Stomach (tissue), 9 donors: ENCODE measurements around the gene WDR70. TPM values are rescaled to one million over a fixed set of nuclear protein-coding genes. Genes with fewer than 3 reads are reported as not detected.
"Not testable (repeated sequence)": the region's sequence is repeated elsewhere in the genome, so short reads cannot be mapped to it uniquely, and the experiment has no call there.

Source experiments
- DNase-seq, 2 donors: peaks; one replicate each; pipeline versions ENCODE4 v3.0.0 to v3.0.0-alpha.2; 2013 to 2019
- H3K27ac ChIP-seq, 5 donors: fragments of 200-600 bp in 4 of 5; sonication (generic) in 4 of 5; one replicate each; pipeline ENCODE4 v1.5.1; 2013 to 2019; ENCODE audit warnings: mild to moderate bottlenecking in 1 of 5, moderate library complexity in 1 of 5
- H3K27me3 ChIP-seq, 3 donors: fragments of 200-600 bp; sonication (generic); one replicate each; pipeline ENCODE4 v1.5.1; 2017 to 2019; ENCODE audit warnings: mixed run types in 1 of 3
- H3K36me3 ChIP-seq, 4 donors: fragments of 200-600 bp; sonication (generic); 1 replicate in 3 of 4; 2 replicates in 1 of 4; pipeline ENCODE4 v1.5.1; 2016 to 2019
- H3K4me1 ChIP-seq, 4 donors: fragments of 200-600 bp; sonication (generic); one replicate each; pipeline ENCODE4 v1.5.1; 2016 to 2019
- H3K4me3 ChIP-seq, 4 donors: fragments of 200-600 bp; sonication (generic) in 3 of 4; one replicate each; pipeline ENCODE4 v1.5.1; 2016 to 2019; ENCODE audit warnings: mild to moderate bottlenecking in 1 of 4
- H3K9me3 ChIP-seq, 4 donors: fragments of 200-600 bp; sonication (generic); one replicate each; pipeline ENCODE4 v1.5.1; 2016 to 2019
- CTCF ChIP-seq, 7 experiments: fragments of 450-650 bp in 4 of 7; fragments of 200-600 bp in 3 of 7; sonication (generic) in 3 of 7; IDR thresholded peaks; one replicate each; pipeline ENCODE4 v1.5.1; 2016 to 2019; ENCODE audit warnings: antibody characterized with exemption in 7 of 7, control low read depth in 2 of 7, mild to moderate bottlenecking in 1 of 7
- EP300 ChIP-seq: sonication (generic); formaldehyde crosslinking; IDR thresholded peaks from one replicate; pipeline ENCODE4 v1.6.1; 2017; ENCODE audit warnings: antibody characterized with exemption
- POLR2A ChIP-seq, 4 donors: fragments of 450-650 bp; IDR thresholded peaks; one replicate each; pipeline ENCODE4 v1.6.1; 2016; ENCODE audit warnings: antibody characterized with exemption in 4 of 4, control low read depth in 2 of 4, mild to moderate bottlenecking in 1 of 4, moderate library complexity in 1 of 4
- POLR2AphosphoS5 ChIP-seq, 3 donors: sonication (generic); formaldehyde crosslinking; IDR thresholded peaks; one replicate each; pipeline ENCODE4 v1.6.1; 2016; ENCODE audit warnings: antibody characterized with exemption in 3 of 3
- WGBS, 5 donors: extraction: QIAGEN DNeasy Blood & Tissue Kit in 3 of 5; methylation state at CpG; one replicate each; pipeline versions ENCODE4 v1.1.5 to v1.1.7; 2013 to 2018; 5-methylcytosine and 5-hydroxymethylcytosine counted together
- intact Hi-C: fragments of 100-400 bp; cut with DNase I; formaldehyde crosslinking; loops from one replicate; pipeline ENCODE4 v1.15.1; 2023; ENCODE audit warnings: low total_unique reads
- polyA plus RNA-seq, 3 donors: library from polyadenylated mRNA; stranded (reverse); fragments of 200-250 nt; gene quantifications; one replicate each; pipeline ENCODE4 v1.2.3, GENCODE V29; 2013
- total RNA-seq, 5 donors: library from RNA; depleted of rRNA; stranded (reverse); fragments of >200 nt; gene quantifications; one replicate each; pipeline versions ENCODE4 v1.1.0 to v1.2.3, GENCODE V29; 2014 to 2016
- donor health status: healthy with polysubstance abuse.
- donor health status: Bipolar disorder and iron deficiency.
- donor health status: healthy.

Gene WDR70
- total and polyA plus RNA-seq, 8 donors, result 13.0 to 131 (median 35.0) TPM

GRCh38 chr5:37787742-37788141, 408.6 kb downstream of the WDR70 start:
- DNase-seq, result no peak
- 79 to 89% (median 87%) methylated on average over 6 of the region's 6 CpGs for WGBS, 5 donors
- intact Hi-C loops, result no loop called here
- Histone ChIP-seq H3K27ac (no peak overlapping the region), H3K4me3 (no peak overlapping the region), H3K4me1 (no peaks in the 10 kb centered on the region), H3K9me3 (peaks cover 0 to 7% (median 0%) of the 10 kb centered on the region in 4 donors), H3K36me3 (no peaks in the 10 kb centered on the region), H3K27me3 (no peaks in the 10 kb centered on the region)
- TF ChIP-seq POLR2AphosphoS5 (IDR thresholded peaks at IDR 0.05) (no peak), EP300 (no peak), POLR2A (IDR thresholded peaks at IDR 0.05) (no peak), CTCF (IDR thresholded peaks at IDR 0.05) (no peak)

- TF ChIP-seq POLR2A (IDR thresholded peaks at IDR 0.05), result no peak
- TF ChIP-seq CTCF (IDR thresholded peaks at IDR 0.05), result no peak
- TF ChIP-seq EP300, result no peak
- no peak for TF ChIP-seq POLR2AphosphoS5 (IDR thresholded peaks at IDR 0.05)
- intact Hi-C loops, result no loop called here
- no peak overlapping the region for H3K4me3 ChIP-seq
- H3K27ac ChIP-seq, result no peak overlapping the region
- no peaks in the 10 kb centered on the region for H3K27me3 ChIP-seq
- no peak for DNase-seq
- 50 to 69% (median 57%) methylated on average over 2 of the region's 2 CpGs for WGBS, 5 donors
- no peaks in the 10 kb centered on the region for H3K4me1 ChIP-seq
- H3K36me3 ChIP-seq, result no peaks in the 10 kb centered on the region
- H3K9me3 ChIP-seq, result peaks cover 0 to 29% (median 12%) of the 10 kb centered on the region in 4 donors
Measured at GRCh38 chr5:37789991-37790390, 410.9 kb downstream of the WDR70 start.

- TF ChIP-seq CTCF (IDR thresholded peaks at IDR 0.05), result no peak
- no peak for TF ChIP-seq EP300
- no peak for TF ChIP-seq POLR2A (IDR thresholded peaks at IDR 0.05)
- TF ChIP-seq POLR2AphosphoS5 (IDR thresholded peaks at IDR 0.05), result no peak
- H3K27me3 ChIP-seq, result no peaks in the 10 kb centered on the region
- DNase-seq, result no peak
- no peaks in the 10 kb centered on the region for H3K36me3 ChIP-seq
- no peaks in the 10 kb centered on the region for H3K4me1 ChIP-seq
- peaks cover 0 to 39% (median 24%) of the 10 kb centered on the region in 4 donors for H3K9me3 ChIP-seq
- H3K4me3 ChIP-seq, result no peak overlapping the region
- intact Hi-C loops, result no loop called here
- H3K27ac ChIP-seq, result no peak overlapping the region
- WGBS, 5 donors, result 42 to 88% (median 70%) methylated on average over 2 of the region's 2 CpGs
Measured at GRCh38 chr5:37791321-37791720, 412.2 kb downstream of the WDR70 start.

GRCh38 chr5:37792975-37793631, 414.0 kb downstream of the WDR70 start:
- H3K36me3 ChIP-seq, result no peaks in the 10 kb centered on the region
- TF ChIP-seq CTCF (IDR thresholded peaks at IDR 0.05), result no peak
- TF ChIP-seq POLR2AphosphoS5 (IDR thresholded peaks at IDR 0.05), result no peak
- no peak for TF ChIP-seq POLR2A (IDR thresholded peaks at IDR 0.05)
- no peak for TF ChIP-seq EP300
- no peak overlapping the region for H3K27ac ChIP-seq
- no peaks in the 10 kb centered on the region for H3K4me1 ChIP-seq
- 73 to 89% (median 78%) methylated on average over 2 of the region's 2 CpGs for WGBS, 5 donors
- peaks cover 0 to 45% (median 25%) of the 10 kb centered on the region in 4 donors for H3K9me3 ChIP-seq
- DNase-seq, result no peak
- no peak overlapping the region for H3K4me3 ChIP-seq
- intact Hi-C loops, result no loop called here
- H3K27me3 ChIP-seq, result no peaks in the 10 kb centered on the region

- DNase-seq, intact Hi-C loops, H3K27ac ChIP-seq, H3K4me3 ChIP-seq, H3K36me3 ChIP-seq, H3K4me1 ChIP-seq, H3K27me3 ChIP-seq: not testable (repeated sequence)
- 29 to 78% (median 66%) methylated on average over 2 of the region's 2 CpGs for WGBS, 5 donors
- H3K9me3 ChIP-seq, result peaks cover 0 to 45% (median 25%) of the 10 kb centered on the region in 4 donors
Measured at GRCh38 chr5:37795292-37795691, 416.2 kb downstream of the WDR70 start.

GRCh38 chr5:37796435-37796834, 417.3 kb downstream of the WDR70 start:
- H3K4me1 ChIP-seq, intact Hi-C loops, DNase-seq, H3K4me3 ChIP-seq, H3K27me3 ChIP-seq, H3K27ac ChIP-seq, H3K36me3 ChIP-seq: not testable (repeated sequence)
- 90 to 100% (median 97%) methylated on average over 1 of the region's 1 CpG for WGBS, 5 donors
- H3K9me3 ChIP-seq, result peaks cover 0 to 45% (median 25%) of the 10 kb centered on the region in 4 donors
